Posterior vena cava (tissue), 2 donors: ENCODE data around the gene SNX18. TPM values are rescaled to one million over a fixed set of nuclear protein-coding genes. Genes with fewer than 3 reads are reported as not detected.
"Not testable (repeated sequence)": the region's sequence is repeated elsewhere in the genome, so short reads cannot be mapped to it uniquely, and the experiment has no call there.

Experiments used
- DNase-seq: peaks from one replicate; pipeline ENCODE4 v3.0.0-alpha.2; 2020; ENCODE audit warnings: low spot score
- intact Hi-C, 2 donors: fragments of 100-400 bp; cut with DNase I; formaldehyde crosslinking; loops; one replicate each; pipeline versions ENCODE4 v1.14.1 to v1.14.2; 2022 to 2023
- total RNA-seq, 2 donors: library from RNA; stranded (reverse); fragmentation: NEBNext Ultra II Directional; extraction: Animal tissue kit (Norgen Biotek cat#: 25700); gene quantifications; one replicate each; pipeline ENCODE4 v1.2.1, GENCODE V29; 2021
- donor health status: DM: yes; HTN: yes; CAD: no.
- donor health status: DM: yes; HTN: yes; CAD: no.

Gene SNX18
- total RNA-seq, 2 donors from 2014 or later = 50.3 to 55.6 TPM

DNA sequence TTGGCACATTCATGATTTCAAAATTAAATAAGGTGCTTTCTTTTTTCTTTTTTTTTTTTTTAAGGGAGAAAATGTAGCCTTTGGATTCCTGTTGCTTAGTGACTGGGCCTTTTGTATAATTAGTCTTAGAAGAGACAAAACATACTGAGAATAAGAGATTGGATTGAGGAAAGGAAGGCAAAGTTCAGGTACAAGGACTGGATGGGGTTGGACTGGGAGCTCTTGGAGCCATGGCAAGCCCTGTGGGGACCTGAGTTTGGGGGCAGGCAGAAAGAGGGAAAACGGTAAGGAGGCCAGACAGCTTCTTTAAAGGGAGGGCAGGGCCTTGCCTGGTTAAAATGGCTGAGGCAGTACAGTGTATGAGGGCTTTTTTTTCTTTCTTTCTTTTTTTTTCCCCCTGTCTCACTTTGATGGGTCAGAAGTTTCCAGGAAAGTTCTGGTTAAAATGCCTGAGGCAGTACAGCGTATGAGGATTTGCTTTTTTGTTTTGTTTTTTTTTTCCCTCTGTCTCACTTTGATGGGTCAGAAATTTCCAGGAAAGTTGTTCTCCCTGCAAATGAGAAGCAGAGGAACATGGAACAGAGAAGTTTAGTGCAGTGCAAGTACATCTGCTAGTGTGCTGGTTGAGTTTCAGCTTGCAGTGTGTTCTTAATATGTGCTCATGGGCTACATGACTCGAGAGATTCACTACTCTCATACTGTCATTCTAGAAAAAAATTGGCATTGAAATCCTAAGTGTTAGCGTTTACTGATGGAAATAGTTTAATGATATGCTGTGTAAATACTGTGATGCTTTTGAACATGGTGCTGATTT, 16.8 kb downstream of the SNX18 start:
- intact Hi-C loops = no loop called here
- no peak for DNase-seq

GRCh38 chr5:54535149-54535844, 17.7 kb downstream of the SNX18 start:
- no peak for DNase-seq

GRCh38 chr5:54536375-54536774, 18.8 kb downstream of the SNX18 start:
- DNase-seq, intact Hi-C loops: not testable (repeated sequence)

More at GRCh38 chr5:54535149-54535844, 17.7 kb downstream of the SNX18 start:
- intact Hi-C loops = no loop called here

DNA sequence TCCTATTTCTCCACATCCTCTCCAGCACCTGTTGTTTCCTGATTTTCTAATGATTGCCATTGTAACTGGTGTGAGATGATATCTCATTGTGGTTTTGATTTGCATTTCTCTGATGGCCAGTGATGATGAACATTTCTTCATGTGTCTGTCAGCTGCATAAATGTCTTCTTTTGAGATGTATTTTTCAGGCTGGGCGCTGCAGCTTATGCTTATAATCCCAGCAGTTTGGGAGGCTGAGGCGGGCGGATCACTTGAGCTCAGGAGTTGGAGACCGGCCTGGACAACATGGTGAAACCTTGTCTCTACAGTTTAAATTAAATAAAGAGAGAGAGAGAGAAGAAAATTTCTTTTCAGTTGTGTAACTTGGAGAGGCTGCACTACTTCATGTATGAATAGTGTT, 19.3 kb downstream of the SNX18 start:
- intact Hi-C loops, DNase-seq: not testable (repeated sequence)

DNA sequence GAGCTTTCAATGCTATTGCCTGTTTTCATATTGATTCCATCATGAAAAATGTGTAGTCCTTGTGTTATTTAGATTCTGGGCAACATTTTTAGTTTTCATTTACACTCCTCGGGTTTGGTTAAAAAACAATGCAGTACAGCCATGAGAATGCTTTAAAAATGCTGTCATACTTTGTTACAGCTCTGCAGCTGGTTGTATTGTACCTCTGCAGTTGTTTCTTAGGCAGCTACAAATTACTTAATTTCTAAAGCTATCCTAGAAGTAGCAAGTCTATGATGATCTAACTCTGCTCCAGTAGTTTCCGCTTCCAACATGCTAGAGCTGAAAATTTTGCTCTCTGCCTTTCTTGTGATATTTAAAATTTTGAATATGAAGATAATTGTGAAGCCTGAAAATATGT, 20.2 kb downstream of the SNX18 start:
- intact Hi-C loops = no loop called here
- no peak for DNase-seq

GRCh38 chr5:54538156-54538555, 20.6 kb downstream of the SNX18 start:
- no peak for DNase-seq
- intact Hi-C loops = no loop called here

GRCh38 chr5:54539001-54539400, 21.4 kb downstream of the SNX18 start:
- DNase-seq = no peak
- intact Hi-C loops = no loop called here

- no peak for DNase-seq
- intact Hi-C loops = no loop called here
Observed at GRCh38 chr5:54540286-54540685, 22.7 kb downstream of the SNX18 start.

DNA sequence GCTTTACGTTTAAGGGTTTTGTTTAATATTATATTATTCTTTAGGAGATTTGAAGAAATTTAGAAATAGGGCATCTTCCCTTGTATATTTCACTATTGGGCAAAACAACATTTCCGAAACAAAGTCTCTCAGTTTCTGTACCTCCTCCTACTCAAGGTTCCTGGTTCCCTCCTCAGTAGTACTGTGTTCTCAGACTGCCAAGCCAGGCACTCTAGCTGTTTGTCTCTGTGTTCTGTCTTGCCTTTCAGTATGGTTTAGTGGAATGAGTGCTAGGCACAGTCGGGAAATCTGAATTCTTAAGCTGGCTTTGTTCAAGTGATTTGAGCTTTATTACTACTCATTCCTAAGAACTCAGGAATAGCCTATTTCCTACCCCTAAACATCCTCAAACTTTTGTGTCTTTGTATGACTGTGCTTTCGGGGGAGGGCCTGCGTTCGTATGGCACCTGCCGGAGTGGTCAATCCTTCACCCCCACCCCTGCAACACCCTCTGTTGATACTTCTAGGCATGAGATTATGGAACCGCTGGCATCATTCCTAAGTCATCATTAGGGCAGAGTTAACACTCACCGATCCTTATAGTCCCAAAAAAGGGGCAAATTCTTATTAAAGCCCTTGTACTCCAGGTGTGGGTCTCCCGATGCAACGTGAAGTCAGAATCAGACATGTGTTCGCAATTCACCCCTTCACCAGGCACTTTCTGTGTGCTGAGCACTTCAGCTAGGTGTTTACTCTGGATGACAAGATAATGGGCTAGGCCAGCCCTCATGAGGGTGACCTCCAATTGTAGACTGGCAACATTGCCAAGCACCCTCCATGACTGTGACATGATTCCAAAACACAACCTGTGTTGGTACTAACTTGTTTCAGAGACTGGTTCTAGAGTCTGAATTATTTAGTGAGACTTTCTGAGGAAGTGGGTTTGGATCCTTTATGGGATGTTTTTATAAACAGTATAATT, 24.5 kb downstream of the SNX18 start:
- intact Hi-C loops = no loop called here
- no peak for DNase-seq

- no peak for DNase-seq
- intact Hi-C loops = no loop called here
Observed at GRCh38 chr5:54544044-54544443, 26.5 kb downstream of the SNX18 start.

DNA sequence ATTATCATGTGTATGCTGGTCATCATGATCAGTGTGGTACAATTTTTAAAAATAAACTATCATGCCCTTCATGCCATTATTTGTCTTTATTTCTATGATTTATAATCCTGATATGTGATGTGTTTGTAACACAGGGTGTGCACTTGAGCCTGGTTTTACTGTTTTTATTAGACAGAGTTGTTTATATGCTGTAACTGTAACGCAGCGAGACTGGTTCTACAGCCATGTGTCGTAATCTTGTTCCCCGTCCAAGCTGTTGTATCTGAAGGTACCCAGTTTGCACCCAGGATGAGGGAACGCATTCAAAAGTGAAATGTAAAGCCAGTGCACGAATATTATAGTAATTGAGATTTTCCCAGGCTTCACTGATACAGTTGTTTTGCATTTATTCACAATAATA, 28.2 kb downstream of the SNX18 start:
- DNase-seq = no peak

GRCh38 chr5:54547711-54548250, 30.2 kb downstream of the SNX18 start:
- DNase-seq = no peak
- intact Hi-C loops = no loop called here

More for the DNA sequence above, 28.2 kb downstream of the SNX18 start:
- intact Hi-C loops = no loop called here

GRCh38 chr5:54548565-54548964, 31.0 kb downstream of the SNX18 start:
- DNase-seq = no peak
- intact Hi-C loops = no loop called here

- no peak for DNase-seq
- intact Hi-C loops = no loop called here
Observed at GRCh38 chr5:54551292-54551691, 33.7 kb downstream of the SNX18 start.

GRCh38 chr5:54551926-54552325, 34.4 kb downstream of the SNX18 start:
- intact Hi-C loops = no loop called here
- no peak for DNase-seq

GRCh38 chr5:54552446-54552845, 34.9 kb downstream of the SNX18 start:
- no peak for DNase-seq
- intact Hi-C loops = no loop called here

- DNase-seq = no peak
- intact Hi-C loops = no loop called here
Observed at GRCh38 chr5:54553659-54554207, 36.2 kb downstream of the SNX18 start.

DNA sequence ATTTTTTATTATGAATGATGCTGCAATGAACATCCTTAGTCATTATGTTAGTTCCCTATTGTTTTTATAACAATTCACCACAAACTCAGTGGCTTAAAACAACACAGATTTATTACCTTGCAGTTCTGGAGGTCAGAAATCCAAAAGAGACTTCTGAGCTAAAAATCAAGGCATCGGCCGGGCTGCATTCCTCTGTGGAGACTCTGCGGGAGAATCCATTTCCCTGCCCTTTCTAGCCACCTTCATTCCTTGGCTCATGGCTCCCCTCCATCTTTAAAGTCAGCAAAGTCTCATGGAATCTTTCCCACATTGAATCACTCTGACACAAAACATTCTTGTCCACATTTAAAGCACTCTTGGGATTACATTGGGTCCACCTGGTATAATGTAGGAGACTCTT, 38.6 kb downstream of the SNX18 start:
- intact Hi-C loops = no loop called here
- DNase-seq = no peak

DNA sequence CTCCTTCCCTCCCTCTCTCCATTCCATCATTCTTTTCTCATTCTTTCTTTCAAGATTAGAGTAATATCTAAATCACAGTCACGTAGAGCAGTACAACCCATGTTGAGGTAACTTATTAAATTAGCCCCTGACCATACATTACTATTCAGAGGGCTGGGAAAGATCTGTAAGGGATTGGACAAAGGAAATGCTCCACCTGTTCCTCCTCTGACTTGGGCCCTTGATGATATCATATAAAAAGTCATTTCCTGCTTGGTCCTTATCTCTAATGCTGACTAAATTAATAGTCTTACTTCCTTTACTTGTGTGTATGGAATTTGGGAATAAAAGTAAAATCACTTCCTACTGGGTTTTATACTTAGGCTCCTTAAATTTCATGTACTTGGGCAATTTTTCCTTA, 40.8 kb downstream of the SNX18 start:
- intact Hi-C loops = no loop called here
- DNase-seq = no peak
